HEK293 (cell line): ENCODE results near the gene TWSG1.
A peak's percentile ranks its signal among the peaks of the same experiment; 100 is the strongest.

Experiments used
- GFI1B ChIP-seq: fragments of 450-650 bp; formaldehyde crosslinking; IDR thresholded peaks from 2 replicates; pipeline ENCODE4 v1.5.1; 2016; ENCODE audit warnings: missing biosample characterization, missing genetic modification characterization
- GLIS2 ChIP-seq: fragments of 450-650 bp; formaldehyde crosslinking; IDR thresholded peaks from 2 replicates; pipeline ENCODE4 v1.5.1; 2016; ENCODE audit warnings: missing biosample characterization, missing genetic modification characterization
- HOXA7 ChIP-seq: sonication (generic); formaldehyde crosslinking; IDR thresholded peaks from 2 replicates; pipeline ENCODE4 v1.8.1; 2022; ENCODE audit warnings: missing genetic modification reagents, borderline replicate concordance
- KLF1 ChIP-seq: fragments of 450-650 bp; formaldehyde crosslinking; IDR thresholded peaks from 2 replicates; pipeline ENCODE4 v1.5.1; 2016; ENCODE audit warnings: missing biosample characterization, missing genetic modification characterization
- KLF16 ChIP-seq: fragments of 450-650 bp; formaldehyde crosslinking; IDR thresholded peaks from 2 replicates; pipeline ENCODE4 v1.5.1; 2017; ENCODE audit warnings: missing biosample characterization, missing genetic modification characterization
- KLF9 ChIP-seq: fragments of 450-650 bp; formaldehyde crosslinking; IDR thresholded peaks from 2 replicates; pipeline ENCODE4 v1.5.1; 2016; ENCODE audit warnings: missing biosample characterization, missing genetic modification characterization, low read depth
- MZF1 ChIP-seq: fragments of 450-650 bp; formaldehyde crosslinking; IDR thresholded peaks from 2 replicates; pipeline ENCODE4 v1.5.1; 2017; ENCODE audit warnings: missing biosample characterization, missing genetic modification characterization, borderline replicate concordance
- ZBTB1 ChIP-seq: fragments of 450-650 bp; formaldehyde crosslinking; IDR thresholded peaks from 2 replicates; pipeline ENCODE4 v1.5.1; 2016; ENCODE audit warnings: missing biosample characterization, missing genetic modification characterization
- ZBTB21 ChIP-seq: fragments of 450-650 bp; formaldehyde crosslinking; IDR thresholded peaks from 2 replicates; pipeline ENCODE4 v1.5.1; 2017; ENCODE audit warnings: missing biosample characterization, missing genetic modification characterization
- ZNF114 ChIP-seq: fragments of 450-650 bp; formaldehyde crosslinking; IDR thresholded peaks from 2 replicates; pipeline ENCODE4 v1.5.0; 2017; ENCODE audit warnings: missing biosample characterization, missing genetic modification characterization
- ZNF155 ChIP-seq: fragments of 450-650 bp; formaldehyde crosslinking; IDR thresholded peaks from 2 replicates; pipeline ENCODE4 v1.5.1; 2016; ENCODE audit warnings: missing biosample characterization, missing genetic modification characterization
- ZNF16 ChIP-seq: fragments of 450-650 bp; formaldehyde crosslinking; IDR thresholded peaks from 2 replicates; pipeline ENCODE4 v1.5.1; 2016; ENCODE audit warnings: low read depth, missing biosample characterization, missing genetic modification characterization
- ZNF175 ChIP-seq: fragments of 450-650 bp; formaldehyde crosslinking; IDR thresholded peaks from 2 replicates; pipeline ENCODE4 v1.5.1; 2016; ENCODE audit warnings: missing biosample characterization, missing genetic modification characterization
- ZNF324 ChIP-seq: fragments of 450-650 bp; formaldehyde crosslinking; IDR thresholded peaks from 2 replicates; pipeline ENCODE4 v1.5.1; 2016; ENCODE audit warnings: missing biosample characterization, missing genetic modification characterization
- ZNF335 ChIP-seq: fragments of 450-650 bp; formaldehyde crosslinking; conservative IDR thresholded peaks from 2 replicates; pipeline ENCODE4 v1.5.1; 2016; ENCODE audit warnings: missing biosample characterization, missing genetic modification characterization
- ZNF416 ChIP-seq: fragments of 450-650 bp; formaldehyde crosslinking; IDR thresholded peaks from 2 replicates; pipeline ENCODE4 v1.5.1; 2016; ENCODE audit warnings: missing biosample characterization, missing genetic modification characterization
- ZNF433 ChIP-seq: fragments of 450-650 bp; formaldehyde crosslinking; IDR thresholded peaks from 2 replicates; pipeline ENCODE4 v1.5.1; 2016; ENCODE audit warnings: missing biosample characterization, missing genetic modification characterization, low read depth
- ZNF555 ChIP-seq: fragments of 450-650 bp; formaldehyde crosslinking; conservative IDR thresholded peaks from 2 replicates; pipeline ENCODE4 v1.5.1; 2017; ENCODE audit warnings: missing biosample characterization, mild to moderate bottlenecking, missing genetic modification characterization, inconsistent platforms
- ZNF626 ChIP-seq: fragments of 450-650 bp; sonication (Bioruptor Pico); formaldehyde crosslinking; IDR thresholded peaks from 2 replicates; pipeline ENCODE4 v1.5.1; 2018; ENCODE audit warnings: missing biosample characterization, missing genetic modification characterization, inconsistent platforms
- ZNF658 ChIP-seq: fragments of 450-650 bp; formaldehyde crosslinking; IDR thresholded peaks from 2 replicates; pipeline ENCODE4; 2016; ENCODE audit warnings: missing biosample characterization, missing genetic modification characterization
- TF ChIP-seq, protein P1 (sequence below): fragments of 450-650 bp; formaldehyde crosslinking; IDR thresholded peaks from 2 replicates; pipeline ENCODE4 v1.5.1; 2016; ENCODE audit warnings: missing biosample characterization, missing genetic modification characterization, borderline replicate concordance
- TF ChIP-seq, protein P2 (sequence below): sonication (generic); formaldehyde crosslinking; IDR thresholded peaks from 2 replicates; pipeline ENCODE4 v1.8.1; 2022; ENCODE audit warnings: mild to moderate bottlenecking, moderate library complexity, missing genetic modification reagents
- TF ChIP-seq, protein P3 (sequence below): fragments of 450-650 bp; IDR thresholded peaks from 2 replicates; pipeline ENCODE4 v1.5.1; 2018; ENCODE audit warnings: missing biosample characterization, missing genetic modification characterization
- TF ChIP-seq, protein P4 (sequence below): fragments of 450-650 bp; formaldehyde crosslinking; IDR thresholded peaks from 2 replicates; pipeline ENCODE4 v1.5.1; 2016; ENCODE audit warnings: missing biosample characterization, missing genetic modification characterization
- TF ChIP-seq, protein P5 (sequence below): fragments of 450-650 bp; formaldehyde crosslinking; IDR thresholded peaks from 2 replicates; pipeline ENCODE4 v1.5.1; 2016; ENCODE audit warnings: missing biosample characterization, missing genetic modification characterization

The TWSG1 gene

DNA sequence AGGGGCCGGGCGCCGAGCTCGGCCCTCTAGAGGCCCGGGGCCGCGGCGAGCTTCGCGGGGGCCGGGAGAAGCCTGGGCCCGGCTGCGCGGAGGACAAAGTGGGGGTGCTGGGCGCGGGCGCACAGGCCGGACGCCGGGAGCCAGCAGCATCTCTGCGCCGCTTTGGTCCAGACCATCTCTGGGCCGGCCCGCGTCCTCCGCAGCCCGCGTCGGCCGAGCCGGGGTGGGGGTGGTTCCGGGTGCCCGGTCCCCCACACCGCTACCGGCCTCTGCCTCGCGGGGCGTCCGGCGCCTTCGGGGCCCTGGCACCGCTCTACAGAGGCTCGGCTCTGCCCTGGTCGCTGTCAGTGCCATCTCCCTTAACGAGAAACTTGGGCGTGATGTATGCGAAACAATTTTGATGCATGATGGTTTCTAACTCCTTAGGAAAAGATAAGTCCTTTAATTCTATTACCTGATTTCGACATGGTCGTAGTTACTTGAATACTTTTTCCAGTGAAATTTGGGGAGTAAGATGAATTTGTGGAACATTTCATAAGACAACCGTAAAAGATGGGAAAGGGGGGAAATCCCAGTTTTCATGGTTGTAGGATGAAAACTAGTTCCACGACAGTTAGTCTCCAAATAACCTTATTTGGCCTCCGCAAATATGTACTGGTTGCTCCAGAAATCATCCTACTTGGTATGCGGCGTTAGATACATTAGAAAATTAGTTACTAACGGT, 562 bp downstream of the TWSG1 start (continued):
- TF ChIP-seq, protein P1, sequence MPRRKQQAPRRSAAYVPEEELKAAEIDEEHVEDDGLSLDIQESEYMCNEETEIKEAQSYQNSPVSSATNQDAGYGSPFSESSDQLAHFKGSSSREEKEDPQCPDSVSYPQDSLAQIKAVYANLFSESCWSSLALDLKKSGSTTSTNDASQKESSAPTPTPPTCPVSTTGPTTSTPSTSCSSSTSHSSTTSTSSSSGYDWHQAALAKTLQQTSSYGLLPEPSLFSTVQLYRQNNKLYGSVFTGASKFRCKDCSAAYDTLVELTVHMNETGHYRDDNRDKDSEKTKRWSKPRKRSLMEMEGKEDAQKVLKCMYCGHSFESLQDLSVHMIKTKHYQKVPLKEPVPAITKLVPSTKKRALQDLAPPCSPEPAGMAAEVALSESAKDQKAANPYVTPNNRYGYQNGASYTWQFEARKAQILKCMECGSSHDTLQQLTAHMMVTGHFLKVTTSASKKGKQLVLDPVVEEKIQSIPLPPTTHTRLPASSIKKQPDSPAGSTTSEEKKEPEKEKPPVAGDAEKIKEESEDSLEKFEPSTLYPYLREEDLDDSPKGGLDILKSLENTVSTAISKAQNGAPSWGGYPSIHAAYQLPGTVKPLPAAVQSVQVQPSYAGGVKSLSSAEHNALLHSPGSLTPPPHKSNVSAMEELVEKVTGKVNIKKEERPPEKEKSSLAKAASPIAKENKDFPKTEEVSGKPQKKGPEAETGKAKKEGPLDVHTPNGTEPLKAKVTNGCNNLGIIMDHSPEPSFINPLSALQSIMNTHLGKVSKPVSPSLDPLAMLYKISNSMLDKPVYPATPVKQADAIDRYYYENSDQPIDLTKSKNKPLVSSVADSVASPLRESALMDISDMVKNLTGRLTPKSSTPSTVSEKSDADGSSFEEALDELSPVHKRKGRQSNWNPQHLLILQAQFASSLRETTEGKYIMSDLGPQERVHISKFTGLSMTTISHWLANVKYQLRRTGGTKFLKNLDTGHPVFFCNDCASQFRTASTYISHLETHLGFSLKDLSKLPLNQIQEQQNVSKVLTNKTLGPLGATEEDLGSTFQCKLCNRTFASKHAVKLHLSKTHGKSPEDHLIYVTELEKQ (tag by site-specific recombination): no peak
- TF ChIP-seq KLF9 (tag by site-specific recombination): no peak
- no peak for TF ChIP-seq ZNF175 (tag by site-specific recombination)
- TF ChIP-seq ZBTB21 (tag by site-specific recombination): no peak
- TF ChIP-seq MZF1 (tag by site-specific recombination): no peak
- no peak for TF ChIP-seq HOXA7 (CRISPR knock-in tag)
- no peak for TF ChIP-seq ZNF114 (tag by site-specific recombination)
- no peak for TF ChIP-seq ZNF324 (tag by site-specific recombination)
- TF ChIP-seq ZNF16 (tag by site-specific recombination): no peak
- TF ChIP-seq, protein P2, sequence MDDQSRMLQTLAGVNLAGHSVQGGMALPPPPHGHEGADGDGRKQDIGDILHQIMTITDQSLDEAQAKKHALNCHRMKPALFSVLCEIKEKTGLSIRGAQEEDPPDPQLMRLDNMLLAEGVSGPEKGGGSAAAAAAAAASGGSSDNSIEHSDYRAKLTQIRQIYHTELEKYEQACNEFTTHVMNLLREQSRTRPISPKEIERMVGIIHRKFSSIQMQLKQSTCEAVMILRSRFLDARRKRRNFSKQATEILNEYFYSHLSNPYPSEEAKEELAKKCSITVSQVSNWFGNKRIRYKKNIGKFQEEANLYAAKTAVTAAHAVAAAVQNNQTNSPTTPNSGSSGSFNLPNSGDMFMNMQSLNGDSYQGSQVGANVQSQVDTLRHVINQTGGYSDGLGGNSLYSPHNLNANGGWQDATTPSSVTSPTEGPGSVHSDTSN (CRISPR knock-in tag): no peak
- no peak for TF ChIP-seq ZNF433 (tag by site-specific recombination)
- no peak for TF ChIP-seq KLF16 (tag by site-specific recombination)
- no peak for TF ChIP-seq ZNF155
- TF ChIP-seq ZBTB1 (tag by site-specific recombination): no peak
- no peak; the same call in 1 of the 2 replicates for TF ChIP-seq ZNF335 (tag by site-specific recombination)
- TF ChIP-seq ZNF626 (tag by site-specific recombination): no peak
- TF ChIP-seq, protein P3, sequence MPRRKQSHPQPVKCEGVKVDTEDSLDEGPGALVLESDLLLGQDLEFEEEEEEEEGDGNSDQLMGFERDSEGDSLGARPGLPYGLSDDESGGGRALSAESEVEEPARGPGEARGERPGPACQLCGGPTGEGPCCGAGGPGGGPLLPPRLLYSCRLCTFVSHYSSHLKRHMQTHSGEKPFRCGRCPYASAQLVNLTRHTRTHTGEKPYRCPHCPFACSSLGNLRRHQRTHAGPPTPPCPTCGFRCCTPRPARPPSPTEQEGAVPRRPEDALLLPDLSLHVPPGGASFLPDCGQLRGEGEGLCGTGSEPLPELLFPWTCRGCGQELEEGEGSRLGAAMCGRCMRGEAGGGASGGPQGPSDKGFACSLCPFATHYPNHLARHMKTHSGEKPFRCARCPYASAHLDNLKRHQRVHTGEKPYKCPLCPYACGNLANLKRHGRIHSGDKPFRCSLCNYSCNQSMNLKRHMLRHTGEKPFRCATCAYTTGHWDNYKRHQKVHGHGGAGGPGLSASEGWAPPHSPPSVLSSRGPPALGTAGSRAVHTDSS: no peak
- TF ChIP-seq KLF1 (tag by site-specific recombination): peak; percentile 5; the same call in 1 of the 2 replicates
- TF ChIP-seq GLIS2 (tag by site-specific recombination): peak; percentile 62; the same call in 1 of the 2 replicates
- TF ChIP-seq ZNF555 (tag by site-specific recombination): no peak
- no peak for TF ChIP-seq ZNF416 (tag by site-specific recombination)
- TF ChIP-seq, protein P4, sequence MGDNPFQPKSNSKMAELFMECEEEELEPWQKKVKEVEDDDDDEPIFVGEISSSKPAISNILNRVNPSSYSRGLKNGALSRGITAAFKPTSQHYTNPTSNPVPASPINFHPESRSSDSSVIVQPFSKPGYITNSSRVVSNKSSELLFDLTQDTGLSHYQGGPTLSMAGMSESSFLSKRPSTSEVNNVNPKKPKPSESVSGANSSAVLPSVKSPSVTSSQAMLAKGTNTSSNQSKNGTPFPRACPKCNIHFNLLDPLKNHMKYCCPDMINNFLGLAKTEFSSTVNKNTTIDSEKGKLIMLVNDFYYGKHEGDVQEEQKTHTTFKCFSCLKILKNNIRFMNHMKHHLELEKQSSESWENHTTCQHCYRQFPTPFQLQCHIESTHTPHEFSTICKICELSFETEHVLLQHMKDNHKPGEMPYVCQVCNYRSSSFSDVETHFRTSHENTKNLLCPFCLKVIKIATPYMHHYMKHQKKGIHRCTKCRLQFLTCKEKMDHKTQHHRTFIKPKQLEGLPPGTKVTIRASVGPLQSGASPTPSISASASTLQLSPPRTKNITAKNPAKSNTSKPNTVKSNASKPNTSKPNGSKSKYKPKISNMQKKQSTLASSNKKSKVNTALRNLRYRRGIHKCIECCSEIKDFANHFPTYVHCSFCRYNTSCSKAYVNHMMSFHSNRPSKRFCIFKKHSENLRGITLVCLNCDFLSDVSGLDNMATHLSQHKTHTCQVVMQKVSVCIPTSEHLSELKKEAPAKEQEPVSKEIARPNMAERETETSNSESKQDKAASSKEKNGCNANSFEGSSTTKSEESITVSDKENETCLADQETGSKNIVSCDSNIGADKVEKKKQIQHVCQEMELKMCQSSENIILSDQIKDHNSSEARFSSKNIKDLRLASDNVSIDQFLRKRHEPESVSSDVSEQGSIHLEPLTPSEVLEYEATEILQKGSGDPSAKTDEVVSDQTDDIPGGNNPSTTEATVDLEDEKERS (tag by site-specific recombination): no peak
- no peak for TF ChIP-seq GFI1B
- TF ChIP-seq, protein P5, sequence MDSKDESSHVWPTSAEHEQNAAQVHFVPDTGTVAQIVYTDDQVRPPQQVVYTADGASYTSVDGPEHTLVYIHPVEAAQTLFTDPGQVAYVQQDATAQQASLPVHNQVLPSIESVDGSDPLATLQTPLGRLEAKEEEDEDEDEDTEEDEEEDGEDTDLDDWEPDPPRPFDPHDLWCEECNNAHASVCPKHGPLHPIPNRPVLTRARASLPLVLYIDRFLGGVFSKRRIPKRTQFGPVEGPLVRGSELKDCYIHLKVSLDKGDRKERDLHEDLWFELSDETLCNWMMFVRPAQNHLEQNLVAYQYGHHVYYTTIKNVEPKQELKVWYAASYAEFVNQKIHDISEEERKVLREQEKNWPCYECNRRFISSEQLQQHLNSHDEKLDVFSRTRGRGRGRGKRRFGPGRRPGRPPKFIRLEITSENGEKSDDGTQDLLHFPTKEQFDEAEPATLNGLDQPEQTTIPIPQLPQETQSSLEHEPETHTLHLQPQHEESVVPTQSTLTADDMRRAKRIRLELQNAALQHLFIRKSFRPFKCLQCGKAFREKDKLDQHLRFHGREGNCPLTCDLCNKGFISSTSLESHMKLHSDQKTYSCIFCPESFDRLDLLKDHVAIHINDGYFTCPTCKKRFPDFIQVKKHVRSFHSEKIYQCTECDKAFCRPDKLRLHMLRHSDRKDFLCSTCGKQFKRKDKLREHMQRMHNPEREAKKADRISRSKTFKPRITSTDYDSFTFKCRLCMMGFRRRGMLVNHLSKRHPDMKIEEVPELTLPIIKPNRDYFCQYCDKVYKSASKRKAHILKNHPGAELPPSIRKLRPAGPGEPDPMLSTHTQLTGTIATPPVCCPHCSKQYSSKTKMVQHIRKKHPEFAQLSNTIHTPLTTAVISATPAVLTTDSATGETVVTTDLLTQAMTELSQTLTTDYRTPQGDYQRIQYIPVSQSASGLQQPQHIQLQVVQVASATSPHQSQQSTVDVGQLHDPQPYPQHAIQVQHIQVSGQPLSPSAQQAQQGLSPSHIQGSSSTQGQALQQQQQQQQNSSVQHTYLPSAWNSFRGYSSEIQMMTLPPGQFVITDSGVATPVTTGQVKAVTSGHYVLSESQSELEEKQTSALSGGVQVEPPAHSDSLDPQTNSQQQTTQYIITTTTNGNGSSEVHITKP: peak; percentile 55; the same call in 1 of the 2 replicates
- TF ChIP-seq ZNF658 (tag by site-specific recombination): no peak
